ENCODE data around the gene CREB1. TPM values are rescaled to one million over a fixed set of nuclear protein-coding genes. Genes with fewer than 3 reads are reported as not detected.

CREB1 gene
- total RNA-seq, 1 donor from 2014 or later: 89.6 TPM

GRCh38 chr2:207504513-207505170 is 25.1 kb upstream of the CREB1 start:
- H3K4me3 Mint-ChIP-seq: no peak overlapping the region
- no peaks in the 10 kb centered on the region for H3K9me3 Mint-ChIP-seq
- no peak for DNase-seq (ENCODE audit: extremely low spot score, unreplicated experiment)
- no peak for TF ChIP-seq CTCF (conservative IDR thresholded peaks at IDR 0.05)
- no peaks in the 10 kb centered on the region for H3K36me3 Mint-ChIP-seq
- H3K27ac Mint-ChIP-seq: no peak overlapping the region
- H3K27me3 Mint-ChIP-seq: peaks cover 4% of the 10 kb centered on the region
- H3K4me1 Mint-ChIP-seq (ENCODE audit: unreplicated experiment): peaks cover 21% of the 10 kb centered on the region

- Mint-ChIP-seq H3K36me3 (no peaks in the 10 kb centered on the region), H3K4me1 (ENCODE audit: unreplicated experiment) (peaks cover 21% of the 10 kb centered on the region), H3K9me3 (no peaks in the 10 kb centered on the region), H3K27me3 (peaks cover 4% of the 10 kb centered on the region), H3K4me3 (no peak overlapping the region), H3K27ac (peak overlapping the region; percentile 39)
- DNase-seq (ENCODE audit: extremely low spot score, unreplicated experiment): no peak
- TF ChIP-seq CTCF (conservative IDR thresholded peaks at IDR 0.05): no peak
Observed at GRCh38 chr2:207505171-207505570, 24.6 kb upstream of the CREB1 start.

GRCh38 chr2:207505728-207506127 is 24.0 kb upstream of the CREB1 start:
- no peaks in the 10 kb centered on the region for H3K36me3 Mint-ChIP-seq
- H3K27ac Mint-ChIP-seq: peak overlapping the region; percentile 39
- TF ChIP-seq CTCF (conservative IDR thresholded peaks at IDR 0.05): no peak
- H3K4me3 Mint-ChIP-seq: peak overlapping the region; percentile 3
- peaks cover 21% of the 10 kb centered on the region for H3K4me1 Mint-ChIP-seq (ENCODE audit: unreplicated experiment)
- no peak for DNase-seq (ENCODE audit: extremely low spot score, unreplicated experiment)
- H3K27me3 Mint-ChIP-seq: peaks cover 4% of the 10 kb centered on the region
- no peaks in the 10 kb centered on the region for H3K9me3 Mint-ChIP-seq

DNA sequence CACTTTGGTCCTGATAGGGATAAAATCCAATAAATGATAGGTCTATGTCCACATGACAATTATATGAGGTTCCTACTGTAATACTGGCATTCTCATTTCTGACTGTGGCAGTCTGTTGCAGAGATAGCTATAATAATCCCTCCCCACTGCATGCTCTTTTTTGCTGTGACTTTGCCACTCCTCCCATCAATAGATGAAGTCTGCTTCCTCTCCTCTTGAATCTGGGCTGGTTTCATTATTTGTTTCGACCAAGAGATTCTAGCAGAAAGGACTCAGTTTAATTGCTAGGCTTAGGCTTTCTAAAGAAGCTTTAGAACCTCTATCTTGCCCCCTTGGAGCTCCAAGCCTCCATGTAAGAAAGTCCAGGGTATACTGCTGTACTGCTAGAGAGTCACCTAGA is 23.3 kb upstream of the CREB1 start:
- no peak for DNase-seq (ENCODE audit: extremely low spot score, unreplicated experiment)
- Mint-ChIP-seq H3K27me3 (peaks cover 4% of the 10 kb centered on the region), H3K4me3 (no peak overlapping the region), H3K27ac (no peak overlapping the region), H3K36me3 (no peaks in the 10 kb centered on the region), H3K9me3 (no peaks in the 10 kb centered on the region), H3K4me1 (ENCODE audit: unreplicated experiment) (peaks cover 21% of the 10 kb centered on the region)
- TF ChIP-seq CTCF (conservative IDR thresholded peaks at IDR 0.05): no peak

GRCh38 chr2:207510148-207510547 is 19.6 kb upstream of the CREB1 start:
- no peak for TF ChIP-seq CTCF (conservative IDR thresholded peaks at IDR 0.05)
- DNase-seq (ENCODE audit: extremely low spot score, unreplicated experiment): no peak
- no peaks in the 10 kb centered on the region for H3K27me3 Mint-ChIP-seq
- no peaks in the 10 kb centered on the region for H3K9me3 Mint-ChIP-seq
- no peaks in the 10 kb centered on the region for H3K36me3 Mint-ChIP-seq
- H3K4me1 Mint-ChIP-seq (ENCODE audit: unreplicated experiment): peaks cover 8% of the 10 kb centered on the region
- no peak overlapping the region for H3K27ac Mint-ChIP-seq
- no peak overlapping the region for H3K4me3 Mint-ChIP-seq
